Transverse colon (tissue), 3 donors: Measurements from ENCODE around the gene SNX25.

Experiments used
- EP300 ChIP-seq: sonication (generic); formaldehyde crosslinking; IDR thresholded peaks from one replicate; pipeline ENCODE4 v1.6.1; 2017; ENCODE audit warnings: antibody characterized with exemption, low read depth
- POLR2AphosphoS5 ChIP-seq, 3 donors: sonication (generic); formaldehyde crosslinking; IDR thresholded peaks; one replicate each; pipeline ENCODE4 v1.6.1; 2016; ENCODE audit warnings: antibody characterized with exemption in 3 of 3

DNA sequence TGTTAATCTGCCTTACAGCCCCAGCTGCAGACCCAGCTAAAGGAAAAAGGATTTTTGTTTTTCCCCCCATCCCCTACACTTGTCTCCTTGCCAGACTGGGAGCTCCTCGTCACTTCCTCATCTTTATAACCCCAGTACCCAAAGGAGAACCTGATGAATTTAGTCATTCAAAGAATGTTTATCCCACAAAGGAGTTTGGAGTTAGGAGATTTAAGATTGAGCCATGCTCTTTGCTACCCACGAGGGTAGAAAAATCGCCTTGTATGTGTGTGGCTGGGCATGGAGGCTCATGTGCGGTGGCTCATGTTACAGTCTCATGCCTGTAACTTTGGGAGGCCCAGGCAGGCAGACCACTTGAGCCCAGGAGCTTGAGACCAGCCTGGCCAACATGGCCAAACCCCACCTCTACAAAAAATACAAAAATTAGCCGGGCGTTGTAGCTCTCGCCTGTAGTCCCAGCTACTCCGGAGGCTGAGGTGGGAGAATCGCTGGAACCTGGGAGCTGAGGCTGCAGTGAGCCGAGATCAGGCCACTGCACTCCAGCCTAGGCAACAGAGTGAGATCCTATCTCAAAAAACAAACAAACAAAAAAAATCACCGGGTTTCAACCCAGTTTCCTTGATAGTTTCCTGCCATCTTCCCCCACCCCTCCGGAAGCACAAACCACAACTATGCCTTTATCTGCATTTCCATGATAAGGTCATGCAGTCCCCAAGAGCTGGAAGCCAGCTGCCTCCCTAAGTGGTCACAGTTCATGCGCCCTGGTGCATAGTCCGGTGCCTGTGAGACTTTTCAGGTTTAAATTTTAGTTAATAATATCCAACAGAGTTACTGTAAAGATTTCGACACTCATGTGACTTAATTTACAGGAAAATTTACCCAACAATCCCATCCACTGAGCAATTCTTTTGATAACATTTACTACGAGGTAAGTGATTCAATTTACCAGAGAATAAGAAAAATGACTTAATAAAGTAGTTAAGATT is 7.1 kb upstream of the SNX25 start:
- no peak for TF ChIP-seq POLR2AphosphoS5 (IDR thresholded peaks at IDR 0.05)
- no peak for TF ChIP-seq EP300
